GM10266 (cell line): ENCODE data around the gene KRTAP9-1.
"Not testable (repeated sequence)": the region's sequence is repeated elsewhere in the genome, so short reads cannot be mapped to it uniquely, and the experiment has no call there.

Experiments
- DNase-seq: peaks from one replicate; pipeline ENCODE4 v3.0.0; 2012; ENCODE audit errors: extremely low spot score
- CTCF ChIP-seq: IDR thresholded peaks from 2 replicates; pipeline ENCODE4 v1.5.1; 2012; ENCODE audit warnings: mild to moderate bottlenecking, low read depth; ENCODE audit not compliant: control insufficient read depth, insufficient read depth; ENCODE audit errors: missing control alignments

The KRTAP9-1 gene

GRCh38 chr17:41215681-41216080, 26.0 kb downstream of the KRTAP9-1 start:
- TF ChIP-seq CTCF, result no peak
- no peak for DNase-seq

- no peak for TF ChIP-seq CTCF
- no peak for DNase-seq
Observed at GRCh38 chr17:41223821-41224220, 34.1 kb downstream of the KRTAP9-1 start.

- no peak for DNase-seq
- no peak for TF ChIP-seq CTCF
Observed at GRCh38 chr17:41226051-41226450, 36.4 kb downstream of the KRTAP9-1 start.

- DNase-seq, result not testable (repeated sequence)
Observed at GRCh38 chr17:41226598-41227095, 37.0 kb downstream of the KRTAP9-1 start, which contains the start of gene KRTAP9-2. Gene KRTAP9-2 (plus strand): TSS chr17:41226648. CDS start chr17:41226655, 7 bp downstream.

- TF ChIP-seq CTCF, result no peak
- DNase-seq, result no peak
Observed at GRCh38 chr17:41230094-41230493, 40.4 kb downstream of the KRTAP9-1 start.

GRCh38 chr17:41231731-41232130, 42.0 kb downstream of the KRTAP9-1 start:
- TF ChIP-seq CTCF, result no peak
- no peak for DNase-seq

GRCh38 chr17:41232399-41233105, 42.9 kb downstream of the KRTAP9-1 start, which contains the start of gene KRTAP9-3:
Gene KRTAP9-3 (plus strand): TSS chr17:41232449. CDS start chr17:41232502, 53 bp downstream.
- DNase-seq, result not testable (repeated sequence)

- DNase-seq, result not testable (repeated sequence)
Observed at GRCh38 chr17:41237116-41237515, 47.4 kb downstream of the KRTAP9-1 start.

GRCh38 chr17:41237949-41238437, 48.3 kb downstream of the KRTAP9-1 start, which contains the start of gene KRTAP9-8:
Gene KRTAP9-8 (plus strand): TSS chr17:41237999. CDS start chr17:41238052, 53 bp downstream.
- not testable (repeated sequence) for DNase-seq
